HFF-Myc (cell line): ENCODE results near the gene MAN1C1.

ENCODE experiments used
- DNase-seq: peaks from one replicate; pipeline ENCODE4 v3.0.0-alpha.2; 2011; ENCODE audit warnings: low read depth; ENCODE audit errors: extremely low read depth
- H3K4me3 ChIP-seq: replicated peaks from 2 replicates; pipeline ENCODE4 v1.5.1; 2011; ENCODE audit warnings: low read depth, mild to moderate bottlenecking, control low read depth, low read length
- CTCF ChIP-seq: IDR thresholded peaks from 2 replicates; pipeline ENCODE4 v1.5.1; 2012; ENCODE audit warnings: mild to moderate bottlenecking, low read depth, low read length, control low read depth; ENCODE audit errors: missing control alignments

Gene MAN1C1

GRCh38 chr1:25699500-25700143 is 83.0 kb downstream of the MAN1C1 start:
- no peak for DNase-seq
- H3K4me3 ChIP-seq: no peak overlapping the region
- TF ChIP-seq CTCF: no peak

GRCh38 chr1:25700144-25700523 is 83.5 kb downstream of the MAN1C1 start:
- no peak for DNase-seq
- H3K4me3 ChIP-seq: no peak overlapping the region
- TF ChIP-seq CTCF: no peak

GRCh38 chr1:25700626-25701025 is 84.0 kb downstream of the MAN1C1 start:
- no peak overlapping the region for H3K4me3 ChIP-seq
- DNase-seq: no peak
- no peak for TF ChIP-seq CTCF

GRCh38 chr1:25701030-25701785 is 84.6 kb downstream of the MAN1C1 start:
- no peak for DNase-seq
- no peak overlapping the region for H3K4me3 ChIP-seq
- TF ChIP-seq CTCF: no peak

- no peak for TF ChIP-seq CTCF
- no peak overlapping the region for H3K4me3 ChIP-seq
- no peak for DNase-seq
Observed at GRCh38 chr1:25702101-25702775, 85.6 kb downstream of the MAN1C1 start.

GRCh38 chr1:25703041-25703440 is 86.5 kb downstream of the MAN1C1 start:
- H3K4me3 ChIP-seq: no peak overlapping the region
- DNase-seq: no peak
- TF ChIP-seq CTCF: no peak
